K562 (cell line): ENCODE results near the gene CCNY. TPM values are rescaled to one million over a fixed set of nuclear protein-coding genes. Genes with fewer than 3 reads are reported as not detected.

Source experiments
- ATAC-seq: fragments of 200-7000 bp; cut with Tn5 transposase; 3 replicates; pipeline ENCODE4 v1.9.1; 2020; ENCODE audit warnings: moderate library complexity
- BruUV-seq: library from RNA; stranded (reverse); fragments of 400-500 nt; replicated peaks from 2 replicates; lab custom pipeline; 2021; lab: Mats Ljungman, UMichigan
- CTCF ChIA-PET: fragments of 300-600 bp; formaldehyde crosslinking; extraction: SDS; loops from one replicate; lab custom pipeline; 2021; ENCODE audit warnings: low intra/inter-chr PET ratio; lab: Yijun Ruan, JAX
- POLR2A ChIA-PET: fragments of 300-600, 350-650 bp; sonication (Branson Sonifier 250); formaldehyde crosslinking; extraction: SDS; loops from one replicate; lab custom pipeline; 2021; ENCODE audit warnings: antibody characterized with exemption, inconsistent platforms; lab: Yijun Ruan, JAX
- DNase-seq, 4 experiments: peaks; one replicate each; pipeline versions ENCODE4 v3.0.0 to v3.0.0-alpha.2; 2011 to 2018; ENCODE audit warnings: low spot score in 3 of 4, mixed read lengths in 3 of 4; ENCODE audit errors: extremely low read depth in 1 of 4
- FAIRE-seq: peaks from 2 replicates; lab custom pipeline; 2011; peaks lifted over from hg19 to GRCh38; lab: Jason Lieb, UNC
- H2AFZ ChIP-seq: 2 replicates; pipeline ENCODE4 v1.6.0; 2011; ENCODE audit warnings: low read depth, low read length, control low read depth, inconsistent platforms
- H3K27ac ChIP-seq: fragments of 200-600 bp; 3 replicates; pipeline ENCODE4 v1.8.0; 2011; ENCODE audit warnings: low read depth, mild to moderate bottlenecking, control low read depth, inconsistent platforms, low read length, moderate library complexity, mixed read lengths; ENCODE audit errors: extremely low read depth
- H3K27me3 ChIP-seq, 2 experiments: fragments of 300-600 bp in 1 of 2; 2 replicates in 1 of 2; 3 replicates in 1 of 2; pipeline versions ENCODE4 v1.6.0 to v1.8.0; 2011; ENCODE audit warnings: inconsistent platforms in 2 of 2, low read length in 2 of 2, mild to moderate bottlenecking in 1 of 2, mixed read lengths in 1 of 2, moderate library complexity in 1 of 2; ENCODE audit not compliant: control insufficient read depth in 2 of 2, insufficient read depth in 2 of 2
- H3K36me3 ChIP-seq: fragments of 300-600 bp; 3 replicates; pipeline ENCODE4 v1.8.0; 2011; ENCODE audit warnings: mild to moderate bottlenecking, low read length, inconsistent platforms; ENCODE audit not compliant: control insufficient read depth, insufficient read depth
- H3K4me1 ChIP-seq, 2 experiments: fragments of 200-600 bp in 1 of 2; replicated peaks in 1 of 2; 2 replicates in 1 of 2; 3 replicates in 1 of 2; pipeline versions ENCODE4 v1.5.1 to v1.8.0; 2011; ENCODE audit warnings: inconsistent platforms in 2 of 2, low read length in 2 of 2, mild to moderate bottlenecking in 1 of 2, mixed read lengths in 1 of 2, moderate library complexity in 1 of 2; ENCODE audit not compliant: control insufficient read depth in 2 of 2, insufficient read depth in 2 of 2
- H3K4me2 ChIP-seq: 2 replicates; pipeline ENCODE4 v1.6.1; 2011; ENCODE audit warnings: low read length, control low read depth, inconsistent platforms, mixed read lengths; ENCODE audit not compliant: insufficient read depth
- H3K4me3 ChIP-seq: fragments of 200-600 bp; sonication (generic), shearing (Covaris generic); 2 replicates; pipeline ENCODE4 v1.5.1; 2016; ENCODE audit warnings: control low read depth, inconsistent platforms
- H3K79me2 ChIP-seq: fragments of 200-600 bp; 3 replicates; pipeline ENCODE4 v1.8.0; 2011; ENCODE audit warnings: low read length, inconsistent platforms; ENCODE audit not compliant: control insufficient read depth, insufficient read depth
- H3K9ac ChIP-seq, 2 experiments: 2 replicates each; pipeline versions ENCODE4 v1.6.0 to v1.6.1; 2011; ENCODE audit warnings: low read depth in 2 of 2, low read length in 2 of 2, control low read depth in 1 of 2, inconsistent platforms in 1 of 2, mild to moderate bottlenecking in 1 of 2, mixed read lengths in 1 of 2; ENCODE audit not compliant: insufficient read depth in 1 of 2
- H3K9me1 ChIP-seq: one replicate; pipeline ENCODE4 v1.6.0; 2011; ENCODE audit warnings: inconsistent platforms, mild to moderate bottlenecking, low read length, moderate library complexity; ENCODE audit not compliant: control insufficient read depth, insufficient read depth
- H3K9me3 ChIP-seq: replicated peaks from 2 replicates; pipeline ENCODE4 v1.5.1; 2011; ENCODE audit warnings: low read depth, low read length, inconsistent platforms; ENCODE audit not compliant: control insufficient read depth, insufficient read depth
- H4K20me1 ChIP-seq: replicated peaks from 2 replicates; pipeline ENCODE4 v1.6.1; 2011; ENCODE audit warnings: low read length, inconsistent platforms, mixed read lengths; ENCODE audit not compliant: control insufficient read depth, insufficient read depth
- EP300 ChIP-seq: IDR thresholded peaks from 2 replicates; pipeline ENCODE4 v1.6.1; 2012; ENCODE audit warnings: low read length, improper control_type of control experiment
- HNRNPK ChIP-seq: fragments of 200-400 bp; formaldehyde crosslinking; IDR thresholded peaks from one replicate; pipeline ENCODE4 v1.6.1; 2018; ENCODE audit warnings: mild to moderate bottlenecking, low read depth, low read length; ENCODE audit not compliant: poor library complexity, severe bottlenecking
- PHF21A ChIP-seq: fragments of 450-650 bp; IDR thresholded peaks from 2 replicates; pipeline ENCODE4 v1.6.1; 2017; ENCODE audit warnings: low read depth, borderline replicate concordance
- POLR3G ChIP-seq: IDR thresholded peaks from 2 replicates; pipeline ENCODE4 v1.6.1; 2011; ENCODE audit not compliant: insufficient read length, insufficient replicate concordance; ENCODE audit errors: extremely low read depth
- SMAD2 ChIP-seq: fragments of 150-350 bp; IDR thresholded peaks from 2 replicates; pipeline ENCODE4 v1.6.1; 2014; ENCODE audit warnings: low read depth, mild to moderate bottlenecking, low read length
- TAF9B ChIP-seq: fragments of 450-650 bp; IDR thresholded peaks from 2 replicates; pipeline ENCODE4 v1.6.1; 2018; ENCODE audit warnings: mild to moderate bottlenecking; ENCODE audit not compliant: partially characterized antibody
- TCF7 ChIP-seq: sonication (generic); IDR thresholded peaks from 2 replicates; pipeline ENCODE4 v1.6.1; 2016; ENCODE audit warnings: antibody characterized with exemption, borderline replicate concordance
- TFAM ChIP-seq: fragments of 250-450 bp; sonication (Bioruptor Pico); conservative IDR thresholded peaks from 2 replicates; pipeline ENCODE4 v1.5.0; 2021; ENCODE audit warnings: mild to moderate bottlenecking, moderate library complexity
- ZFP30 ChIP-seq: fragments of 250-450 bp; sonication (Bioruptor Pico); IDR thresholded peaks from 2 replicates; pipeline ENCODE4 v1.8.0; 2022; ENCODE audit warnings: moderate library complexity, mild to moderate bottlenecking, inconsistent platforms, borderline replicate concordance
- ZFP91 ChIP-seq: sonication (generic); formaldehyde crosslinking; IDR thresholded peaks from 2 replicates; pipeline ENCODE4 v1.8.0; 2022; ENCODE audit warnings: mild to moderate bottlenecking, missing genetic modification reagents
- ZNF239 ChIP-seq: fragments of 250-450 bp; sonication (Bioruptor Pico); IDR thresholded peaks from 2 replicates; pipeline ENCODE4 v1.4.0; 2020; ENCODE audit warnings: mild to moderate bottlenecking
- ZNF436 ChIP-seq: fragments of 250-450, 450-650 bp; sonication (Bioruptor Pico); formaldehyde crosslinking; IDR thresholded peaks from 2 replicates; pipeline ENCODE4 v1.7.0; 2020; ENCODE audit warnings: mild to moderate bottlenecking
- ZNF57 ChIP-seq: fragments of 450-650 bp; formaldehyde crosslinking; IDR thresholded peaks from 2 replicates; pipeline ENCODE4 v1.4.0; 2020; ENCODE audit warnings: mild to moderate bottlenecking, moderate library complexity
- WGBS: fragments of 100-300 bp; shearing (Covaris generic); methylation state at CpG from one replicate; pipeline ENCODE4 v1.1.6; 2016; ENCODE audit warnings: low coverage, mixed read lengths; ENCODE audit not compliant: insufficient coverage; ENCODE audit errors: missing lambda C conversion rate; 5-methylcytosine and 5-hydroxymethylcytosine counted together
- in situ Hi-C: fragments of 300-500 bp; cut with MboI; formaldehyde crosslinking; loops from 4 replicates; pipeline ENCODE4 v1.15.0; 2018; ENCODE audit warnings: inconsistent platforms, mixed read lengths
- intact Hi-C: fragments of 100-400 bp; cut with micrococcal nuclease; formaldehyde crosslinking; loops from 2 replicates; pipeline ENCODE4 v1.14.2; 2022
- polyA plus RNA-seq, 8 experiments: library from polyadenylated mRNA; depleted of rRNA in 4 of 8; stranded (reverse) in 5 of 8; unstranded in 3 of 8; fragments of >200 nt; fragmentation: Nextera tagmentation in 2 of 8; fragmentation: Illumina TruSeq in 1 of 8; extraction: Ambion mirVana in 2 of 8; extraction: Trizol in 1 of 8; gene quantifications; 2 replicates each; pipeline versions ENCODE4 v1.2.1 to v1.2.3, GENCODE V29; 2011 to 2014; ENCODE audit warnings: inconsistent platforms in 1 of 8, missing spikeins in 1 of 8
- total RNA-seq, 7 experiments: library from RNA; depleted of rRNA in 6 of 7; stranded (reverse); fragments of >200 nt in 6 of 7; fragmentation: Illumina TruSeq in 2 of 7; extraction: Trizol in 2 of 7; gene quantifications; 2 replicates each; pipeline versions ENCODE4 v1.2.1 to v1.2.3, GENCODE V29; 2011 to 2021; ENCODE audit warnings: low replicate concordance in 1 of 7

The CCNY gene
- total and polyA plus RNA-seq, 9 of the 15 experiments (the other 6 are each of a cell fraction or from before 2014, with no cell fraction given): 8.4 to 109 (median 38.6) TPM

GRCh38 chr10:35349389-35349915 lies 13.1 kb downstream of the CCNY start:
- H3K9ac ChIP-seq: no peak overlapping the region
- BruUV-seq: no TSS peak
- H2AFZ ChIP-seq: no peak overlapping the region
- H4K20me1 ChIP-seq: peaks cover 55% of the 10 kb centered on the region
- peaks cover 5% of the 10 kb centered on the region for H3K9me1 ChIP-seq
- intact Hi-C loops: no loop called here
- peaks cover 96% of the 10 kb centered on the region for H3K79me2 ChIP-seq
- ATAC-seq: no peak
- peaks cover 4% of the 10 kb centered on the region; the same call in 2 of the 3 replicates for H3K36me3 ChIP-seq
- no peak for TF ChIP-seq EP300
- no peak for TF ChIP-seq TAF9B
- TF ChIP-seq TFAM: no peak
- TF ChIP-seq PHF21A: no peak
- TF ChIP-seq TCF7: no peak
- no peak for TF ChIP-seq ZFP91 (CRISPR knock-in tag)
- no peak for TF ChIP-seq ZNF436 (CRISPR knock-in tag)
- TF ChIP-seq SMAD2: no peak
- TF ChIP-seq ZNF57: no peak
- no peak for TF ChIP-seq ZFP30 (CRISPR knock-in tag)
- TF ChIP-seq ZNF239 (CRISPR knock-in tag): no peak
- TF ChIP-seq POLR3G: no peak
- no peak for TF ChIP-seq HNRNPK
- TF ChIP-seq, all 486 proteins: peak for 0
- no peak overlapping the region; the same call in 1 of the 2 replicates for H3K4me2 ChIP-seq
- WGBS: 60% methylated on average over 2 of the region's 2 CpGs
- DNase-seq: no peak
- no peak overlapping the region for H3K27ac ChIP-seq
- ChIA-PET CTCF (no interaction called here), POLR2A (interaction anchor here (0.7 to 6.0 kb wide), 5 partner anchors 9 to 203 kb away, joined by 3 to 35 read pairs (median 4); no protein-coding TSS in a partner anchor)
- no peaks in the 10 kb centered on the region for H3K27me3 ChIP-seq
- in situ Hi-C loops: no loop called here
- no peak overlapping the region for H3K4me3 ChIP-seq
- no peak for FAIRE-seq
- no peaks in the 10 kb centered on the region for H3K9me3 ChIP-seq
- H3K4me1 ChIP-seq: peaks cover 12 to 53% of the 10 kb centered on the region in 2 experiments; a peak in 4 of 5 replicates
